ENCODE measurements around the gene FNDC7.
"Not testable (repeated sequence)": the region's sequence is repeated elsewhere in the genome, so short reads cannot be mapped to it uniquely, and the experiment has no call there.

Gene FNDC7

DNA sequence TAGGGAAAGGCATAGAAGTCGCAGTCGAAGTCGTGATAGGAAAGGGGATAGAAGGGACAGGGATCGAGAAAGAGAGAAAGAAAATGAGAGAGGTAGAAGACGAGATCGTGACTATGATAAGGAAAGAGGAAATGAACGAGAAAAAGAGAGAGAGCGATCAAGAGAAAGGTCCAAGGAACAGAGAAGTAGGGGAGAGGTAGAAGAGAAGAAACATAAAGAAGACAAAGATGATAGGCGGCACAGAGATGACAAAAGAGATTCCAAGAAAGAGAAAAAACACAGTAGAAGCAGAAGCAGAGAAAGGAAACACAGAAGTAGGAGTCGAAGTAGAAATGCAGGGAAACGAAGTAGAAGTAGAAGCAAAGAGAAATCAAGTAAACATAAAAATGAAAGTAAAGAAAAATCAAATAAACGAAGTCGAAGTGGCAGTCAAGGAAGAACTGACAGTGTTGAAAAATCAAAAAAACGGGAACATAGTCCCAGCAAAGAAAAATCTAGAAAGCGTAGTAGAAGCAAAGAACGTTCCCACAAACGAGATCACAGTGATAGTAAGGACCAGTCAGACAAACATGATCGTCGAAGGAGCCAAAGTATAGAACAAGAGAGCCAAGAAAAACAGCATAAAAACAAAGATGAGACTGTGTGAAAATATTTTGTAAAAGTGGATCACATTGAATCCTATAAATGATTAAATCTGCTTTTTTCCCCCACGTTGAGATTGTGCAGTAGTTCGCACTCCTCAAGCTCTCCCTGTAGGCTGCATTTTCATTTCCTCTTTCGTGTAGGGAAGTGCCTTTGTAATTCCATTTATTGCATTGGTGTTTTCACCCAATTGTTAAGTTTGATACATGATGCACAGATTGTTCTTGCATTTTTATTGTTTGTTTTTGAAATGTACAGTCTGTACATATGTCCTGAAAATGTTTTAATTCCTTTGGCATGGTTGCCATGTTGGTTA lies 13.1 kb upstream of the FNDC7 start:
- no peak for DNase-seq

DNA sequence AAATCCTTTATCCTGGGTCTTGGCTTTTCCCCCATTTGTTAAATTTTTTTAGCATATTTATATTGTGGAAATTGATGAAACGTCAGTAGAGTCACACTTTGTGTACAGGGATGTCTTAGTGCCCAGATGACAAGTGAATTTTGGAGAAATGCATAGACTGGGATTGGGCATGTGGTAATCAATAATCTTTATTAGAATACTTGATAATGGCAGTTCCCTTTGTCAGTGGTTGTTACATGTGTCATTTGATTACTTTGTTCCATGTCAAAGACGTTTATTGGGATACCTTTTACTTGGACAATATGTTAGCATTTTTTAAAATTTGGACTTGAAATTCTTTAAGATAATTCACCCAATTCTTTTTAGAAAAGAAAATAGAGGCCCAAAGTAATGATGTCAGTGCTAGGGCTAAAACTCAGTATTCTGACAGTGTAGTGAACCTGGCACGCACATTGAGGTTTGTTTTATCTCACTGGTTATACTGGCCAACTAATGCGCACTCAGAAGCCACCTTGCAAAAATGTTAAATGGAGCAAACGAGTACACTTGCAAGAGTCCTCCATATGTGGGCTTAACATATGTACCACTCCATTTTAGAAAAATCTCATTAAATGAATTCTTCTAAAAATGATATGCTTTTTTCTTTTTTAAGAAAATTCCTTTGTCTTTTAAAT lies 11.4 kb upstream of the FNDC7 start:
- no peak for DNase-seq

- not testable (repeated sequence) for DNase-seq
Observed at GRCh38 chr1:108702109-108702508, 10.6 kb upstream of the FNDC7 start.

GRCh38 chr1:108703939-108704338 lies 8.8 kb upstream of the FNDC7 start:
- no peak for DNase-seq

- DNase-seq = no peak
Observed at GRCh38 chr1:108704496-108704895, 8.2 kb upstream of the FNDC7 start.

DNA sequence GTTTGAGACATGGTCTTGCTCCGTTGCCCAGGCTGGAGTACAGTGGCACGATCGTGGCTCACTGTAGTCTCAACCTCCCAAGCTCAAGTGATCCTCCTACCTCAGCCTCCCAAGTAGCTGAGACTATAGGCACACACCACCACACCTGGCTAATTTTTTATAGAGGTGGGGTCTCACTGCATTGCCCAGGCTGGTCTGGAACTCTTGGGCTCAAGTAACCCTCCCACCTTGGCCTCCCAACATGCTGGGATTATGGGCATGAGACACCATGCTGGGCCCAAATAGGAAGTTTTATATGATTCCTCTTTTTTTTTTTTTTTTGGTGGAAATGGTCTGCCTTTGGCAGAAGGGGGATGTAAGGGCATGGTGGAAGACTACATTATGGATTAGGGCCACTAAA lies 6.1 kb upstream of the FNDC7 start:
- DNase-seq = no peak

GRCh38 chr1:108708691-108709660 lies 3.7 kb upstream of the FNDC7 start:
- DNase-seq = peak; percentile 43

- DNase-seq = no peak
Observed at GRCh38 chr1:108715932-108716331, 3.2 kb downstream of the FNDC7 start.

DNA sequence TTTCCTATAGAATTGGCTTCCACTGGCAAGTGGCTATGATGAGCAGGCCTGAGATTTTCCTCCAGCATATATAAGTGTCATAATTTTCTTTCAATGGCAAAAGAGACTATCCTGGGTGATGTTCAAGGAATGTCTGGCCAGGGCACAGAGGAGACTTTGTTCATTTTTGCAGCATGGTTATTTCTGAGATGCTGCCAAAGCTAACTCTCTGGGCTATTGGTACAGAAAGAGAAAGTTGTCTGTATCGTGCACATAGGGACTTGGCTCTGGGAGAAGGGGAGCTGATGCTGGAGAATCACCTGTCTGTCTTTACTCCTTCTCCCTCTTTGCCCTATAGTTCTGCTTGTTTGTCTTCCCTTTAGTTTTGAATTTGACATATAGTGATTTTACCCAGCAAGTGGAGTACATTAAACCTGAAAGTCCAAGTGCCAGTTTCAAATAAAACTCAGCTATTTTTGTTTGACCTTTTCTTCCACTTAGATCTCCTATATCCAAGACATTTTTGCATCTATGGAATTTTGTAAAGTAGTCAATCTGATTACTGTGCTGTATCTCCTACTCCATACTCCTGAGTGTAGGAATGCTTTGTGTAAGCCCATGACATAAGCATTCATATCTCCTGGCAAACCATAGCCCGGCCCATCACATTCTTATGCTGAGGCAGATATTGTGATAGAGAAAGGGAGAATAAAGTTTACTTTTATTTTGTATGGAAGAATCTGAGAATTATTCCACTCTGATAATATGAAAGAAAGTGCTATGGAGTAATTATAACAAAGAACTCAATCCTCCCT lies 3.9 kb downstream of the FNDC7 start:
- DNase-seq = no peak

- DNase-seq = no peak
Observed at GRCh38 chr1:108717774-108718316, 5.1 kb downstream of the FNDC7 start.

DNA sequence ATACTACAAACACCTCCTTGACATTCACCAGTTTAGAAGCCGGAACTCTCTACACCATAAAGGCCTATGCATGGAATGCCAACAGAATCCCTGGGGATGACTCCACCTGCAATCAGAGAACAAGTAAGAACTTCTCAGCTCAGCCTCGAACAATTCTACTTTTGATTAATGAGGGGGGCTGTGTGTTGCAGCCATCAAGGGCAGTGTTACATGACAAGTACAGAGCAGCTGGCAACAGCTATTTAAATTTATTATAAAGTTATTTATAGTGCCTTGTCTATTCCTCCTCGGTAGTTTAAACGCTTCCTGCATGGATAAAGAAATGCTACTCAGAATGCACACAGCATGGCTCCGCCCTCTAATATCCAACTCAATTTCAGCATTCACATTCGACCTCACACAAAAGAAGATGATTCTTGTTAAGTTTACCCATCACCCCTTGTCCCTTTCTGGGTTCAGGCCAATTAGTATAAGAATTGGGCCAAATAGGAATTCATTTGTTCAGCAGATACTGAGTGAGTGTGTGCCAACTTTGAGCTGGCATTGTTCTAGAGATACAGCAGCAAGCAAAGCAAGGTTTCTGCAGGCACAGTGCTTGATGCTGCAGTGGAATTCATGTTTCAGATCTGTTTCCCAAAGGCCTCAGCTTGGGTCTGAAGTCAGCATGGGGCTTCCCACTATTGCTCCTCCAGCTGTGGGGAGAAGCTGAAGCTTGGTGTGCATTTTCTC lies 6.4 kb downstream of the FNDC7 start:
- DNase-seq = no peak

DNA sequence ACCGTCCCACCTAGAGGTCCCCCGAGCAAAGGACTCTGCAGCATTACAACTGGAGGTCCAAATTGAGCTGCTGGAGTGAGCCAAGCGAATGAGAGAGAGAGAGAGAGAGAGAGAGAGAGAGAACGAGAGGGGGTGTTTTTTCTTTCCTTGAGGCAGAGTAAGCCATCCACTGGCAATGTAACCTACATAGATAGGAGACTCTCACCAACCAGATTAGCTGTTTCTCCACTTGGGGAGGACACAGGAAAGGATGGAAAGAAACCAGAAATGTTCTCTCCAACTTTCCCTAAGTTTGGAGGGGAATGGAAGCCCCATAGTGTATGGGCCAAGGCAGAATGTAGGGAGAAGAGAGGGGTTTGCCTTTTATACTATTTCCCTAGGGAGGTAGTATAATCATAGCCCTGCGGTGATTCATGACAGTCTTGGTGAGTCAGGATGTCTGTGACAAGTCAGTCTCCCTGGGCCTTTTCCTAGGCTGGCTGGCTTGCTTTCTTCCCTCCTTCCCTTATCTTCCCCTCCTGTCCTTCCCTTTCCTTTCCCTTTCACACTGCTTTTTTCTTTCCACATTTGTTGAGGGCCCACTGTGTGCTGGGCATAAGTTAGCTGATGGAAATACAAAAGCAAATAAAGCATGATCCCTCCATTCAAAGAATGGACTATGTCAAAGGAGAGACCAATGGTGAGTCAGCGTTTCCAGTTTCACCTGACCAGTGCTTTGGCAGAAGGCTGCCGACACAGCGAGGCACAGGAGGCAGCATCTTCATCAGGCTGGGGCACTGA lies 7.1 kb downstream of the FNDC7 start:
- DNase-seq = no peak

- DNase-seq = no peak
Observed at GRCh38 chr1:108722292-108722691, 9.6 kb downstream of the FNDC7 start.

GRCh38 chr1:108725906-108726305 lies 13.2 kb downstream of the FNDC7 start:
- no peak for DNase-seq

DNA sequence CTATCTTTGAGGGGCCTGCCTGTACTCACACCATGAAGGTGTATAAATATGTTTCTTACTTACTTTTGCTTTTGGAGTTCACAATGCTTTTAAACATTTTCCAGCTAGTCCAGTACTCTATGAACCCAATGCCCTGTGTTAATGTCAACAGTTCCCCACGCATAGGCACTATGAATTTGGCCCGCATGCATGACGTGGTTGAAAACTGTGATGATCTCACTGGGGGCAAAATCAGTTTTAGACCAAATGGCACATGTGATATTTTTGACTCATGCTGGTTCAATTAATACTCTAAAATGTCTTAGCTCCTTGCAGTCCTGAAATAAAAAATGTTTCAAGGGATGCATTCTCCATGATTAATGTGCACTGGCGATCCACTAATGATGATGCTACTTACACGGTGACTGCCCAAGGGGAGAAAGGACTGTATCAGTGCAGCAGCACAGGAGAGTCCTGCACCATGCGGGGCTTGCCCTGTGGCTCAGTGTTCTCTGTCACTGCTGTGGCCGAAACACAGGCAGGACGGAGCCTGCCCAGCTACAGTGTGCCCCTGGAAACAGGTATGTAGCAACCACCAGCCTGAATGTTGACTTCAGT lies 15.7 kb downstream of the FNDC7 start:
- DNase-seq = no peak

GRCh38 chr1:108729481-108729880 lies 16.8 kb downstream of the FNDC7 start:
- no peak for DNase-seq

DNA sequence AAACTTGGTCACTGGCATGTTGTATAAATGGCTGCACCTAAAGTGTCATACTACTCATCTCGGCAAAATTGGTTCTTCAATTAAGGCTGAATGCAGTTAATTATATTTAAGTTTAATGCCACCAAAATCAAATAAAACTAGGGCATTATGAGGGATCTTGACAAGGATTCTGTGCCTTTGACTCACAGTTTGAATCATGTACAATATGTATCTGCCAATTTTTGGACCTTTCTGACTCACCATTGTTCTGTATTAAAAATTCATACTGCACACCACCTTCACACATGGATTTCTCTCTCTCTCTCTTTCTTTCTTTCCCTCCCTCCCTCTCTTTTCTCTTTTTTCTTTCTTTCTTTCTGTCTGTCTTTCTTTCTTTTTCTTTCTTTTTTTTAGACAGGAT lies 19.7 kb downstream of the FNDC7 start:
- no peak for DNase-seq

DNA sequence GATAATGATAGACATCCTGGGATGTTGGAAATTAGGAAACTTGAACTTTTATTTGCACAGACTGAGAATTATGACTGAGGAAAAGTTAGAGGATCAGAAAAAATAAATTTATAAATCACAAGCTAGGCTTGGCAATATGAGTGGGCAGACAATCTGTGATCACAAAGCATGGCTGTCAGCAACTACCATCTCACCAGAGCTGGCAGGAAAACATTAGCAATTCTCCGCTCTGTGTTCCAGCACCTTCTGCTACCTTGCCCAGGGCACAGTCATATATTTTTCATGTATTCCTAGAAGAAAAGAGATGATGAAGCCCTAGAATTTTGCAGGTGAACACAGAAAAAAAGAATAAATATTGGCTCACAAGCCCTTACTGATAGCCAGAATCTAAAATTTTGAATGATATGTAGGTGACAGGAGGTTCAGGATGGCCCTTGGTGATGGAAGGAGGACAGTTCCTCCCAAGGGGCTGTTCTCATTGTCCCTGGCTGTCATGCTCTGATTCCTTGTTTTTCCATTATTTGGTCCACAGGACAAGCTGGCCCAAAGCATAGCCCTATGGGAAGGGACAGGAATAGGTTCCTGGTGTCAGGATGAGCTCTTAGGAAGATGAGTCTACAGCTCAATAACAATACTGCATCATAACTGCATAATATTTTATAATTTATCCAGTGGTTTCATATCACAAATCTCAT lies 21.6 kb downstream of the FNDC7 start:
- DNase-seq = no peak

GRCh38 chr1:108742253-108742652 lies 29.5 kb downstream of the FNDC7 start:
- DNase-seq = no peak
